GM19328 (cell line): ENCODE results near the gene CAT.

Experiments used
- ATAC-seq: cut with Tn5 transposase; IDR thresholded peaks from one replicate; pipeline ENCODE4 v1.9.1; 2021; ENCODE audit warnings: mild to moderate bottlenecking, moderate library complexity; ENCODE audit not compliant: unreplicated experiment

Gene CAT

DNA sequence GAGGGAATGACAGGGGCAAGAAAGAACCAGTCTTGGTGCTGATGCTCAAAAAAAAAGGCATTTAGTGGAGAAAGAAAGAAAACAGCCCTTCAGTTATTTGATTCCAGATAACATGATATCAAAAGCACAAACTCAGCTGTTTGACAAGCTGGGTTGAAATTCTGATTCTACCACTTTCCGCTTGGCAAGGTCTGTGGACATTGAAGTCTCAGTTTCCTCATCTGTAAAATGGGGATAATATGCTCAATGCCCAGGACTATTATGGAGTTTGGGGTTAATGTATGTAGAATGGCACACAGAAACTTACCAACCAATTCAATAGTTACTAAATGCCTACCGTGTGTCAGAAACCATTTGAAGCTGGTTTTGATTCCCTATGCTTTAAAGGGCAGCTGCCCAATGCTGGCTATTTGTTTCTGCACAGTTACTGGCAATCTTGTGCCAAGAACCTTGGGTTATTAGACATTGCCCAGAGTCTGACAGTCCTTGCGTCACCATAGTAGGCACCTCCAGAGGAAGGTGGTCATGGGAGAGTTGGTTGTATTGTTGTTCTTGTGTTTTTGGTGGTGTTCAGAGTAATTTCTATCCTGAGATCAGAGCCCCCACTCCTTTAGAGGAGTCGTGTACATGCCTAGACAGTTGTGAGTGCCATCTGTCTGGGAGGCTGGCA lies 55.3 kb downstream of the CAT start:
- no peak for ATAC-seq

DNA sequence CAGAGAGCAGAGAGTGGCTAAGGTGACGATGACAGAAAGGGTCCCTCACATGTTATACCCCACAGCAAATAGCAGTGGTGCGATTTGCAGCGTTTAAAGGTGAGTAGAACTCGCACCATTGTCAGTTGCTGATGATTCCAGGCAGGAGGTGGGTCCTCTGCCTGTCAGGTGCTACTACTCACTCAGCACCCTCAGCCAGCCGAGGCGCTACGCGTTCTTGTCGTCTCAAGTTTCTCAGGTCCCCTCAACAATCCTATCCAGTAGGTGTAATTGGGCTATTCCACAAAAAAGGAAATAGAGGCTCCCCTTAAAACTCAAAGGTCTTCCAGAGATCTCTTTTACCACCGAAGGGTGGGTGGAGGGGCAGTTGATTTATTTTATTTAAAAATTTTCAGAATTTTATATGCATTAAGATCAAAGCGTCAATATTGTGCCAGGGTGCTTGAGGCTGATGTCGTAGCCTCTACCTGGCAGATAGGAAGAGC lies 56.5 kb downstream of the CAT start:
- ATAC-seq = no peak

DNA sequence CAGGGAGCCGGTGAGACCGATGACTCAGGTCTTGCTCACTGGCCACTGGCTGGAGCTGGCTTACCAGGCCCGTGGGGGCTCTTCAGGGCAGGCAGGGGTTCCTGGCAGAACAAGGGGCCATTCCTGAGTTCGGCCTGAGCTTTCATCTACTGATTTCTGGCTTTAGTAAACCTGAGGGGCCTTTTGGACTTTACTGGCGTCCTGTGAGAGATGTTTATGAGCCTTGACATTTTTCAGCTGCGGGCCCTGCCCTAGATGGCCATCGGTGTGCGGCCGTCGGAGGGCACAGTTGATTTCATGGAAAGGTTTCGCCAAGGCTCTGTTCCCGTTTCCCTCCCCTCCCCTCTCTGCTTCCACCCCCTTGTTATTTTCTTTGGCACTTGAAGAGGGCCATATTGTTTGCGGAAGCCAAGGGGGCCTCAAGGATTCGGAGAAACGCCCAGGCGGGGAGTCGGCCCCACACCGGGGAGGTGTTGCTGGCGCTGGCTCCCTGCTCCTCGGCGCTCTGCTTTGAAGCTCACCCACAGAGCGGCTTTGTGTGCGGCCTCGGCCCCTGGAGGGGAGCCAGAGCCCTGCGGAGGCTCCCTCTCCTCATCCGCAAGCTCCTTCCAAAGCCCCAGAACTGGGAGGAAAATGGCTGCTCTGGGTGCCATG lies 57.1 kb downstream of the CAT start:
- ATAC-seq = no peak

DNA sequence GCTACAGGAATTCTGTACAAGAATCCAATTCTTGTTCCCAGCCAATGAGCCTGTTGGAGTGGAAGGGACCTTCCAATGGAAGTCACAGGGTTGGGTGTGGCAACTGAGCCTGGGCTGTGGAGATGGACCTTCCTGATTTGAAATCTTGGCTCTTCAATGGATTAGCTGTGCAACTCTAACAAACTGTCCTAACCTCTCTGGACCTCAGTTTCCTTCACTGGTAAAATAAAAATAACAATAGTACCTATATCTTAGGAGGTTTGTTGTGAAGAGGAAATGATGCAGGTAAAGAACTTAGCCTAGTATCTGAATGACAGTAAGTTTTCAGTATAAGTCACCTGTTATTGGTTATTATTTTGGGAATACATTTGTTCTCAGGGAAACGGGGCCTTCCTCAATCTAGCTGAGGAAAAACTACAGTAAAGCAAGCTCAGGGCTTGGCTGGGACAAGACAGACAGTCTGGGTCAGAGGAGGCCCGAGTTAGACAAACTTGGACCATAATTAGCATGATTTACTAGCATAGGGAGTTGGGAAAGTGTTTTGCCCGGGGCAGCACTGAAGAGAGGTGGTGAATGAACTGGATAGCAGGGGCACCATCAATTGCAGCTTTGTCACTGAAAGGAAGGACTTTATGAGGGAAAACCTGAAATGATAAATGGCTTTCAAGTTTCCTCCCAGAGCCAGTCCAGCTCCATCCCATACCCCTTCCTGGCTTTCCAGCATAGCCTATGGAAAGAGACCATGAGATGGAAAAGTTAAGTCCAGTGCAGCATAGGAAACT lies 61.2 kb downstream of the CAT start:
- ATAC-seq = no peak

DNA sequence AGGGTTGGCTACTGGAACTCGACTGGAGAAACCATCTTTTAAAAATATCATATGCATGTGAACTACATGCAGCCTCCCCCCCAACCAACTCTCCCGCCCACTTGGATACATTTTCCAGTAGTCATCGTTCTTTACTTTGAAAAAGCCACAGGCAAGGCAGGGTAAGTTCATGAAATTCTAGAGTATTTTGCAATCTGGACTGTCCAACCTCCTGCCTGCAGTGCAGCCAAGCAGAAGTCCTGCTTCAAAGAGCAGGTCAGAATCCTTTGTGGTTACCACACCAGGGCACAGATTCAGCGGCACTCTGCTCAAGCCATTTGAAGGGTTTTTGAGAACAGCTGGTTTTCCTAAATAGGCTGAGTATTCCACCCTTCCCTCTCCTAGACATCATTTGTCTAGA lies 62.8 kb downstream of the CAT start:
- no peak for ATAC-seq

DNA sequence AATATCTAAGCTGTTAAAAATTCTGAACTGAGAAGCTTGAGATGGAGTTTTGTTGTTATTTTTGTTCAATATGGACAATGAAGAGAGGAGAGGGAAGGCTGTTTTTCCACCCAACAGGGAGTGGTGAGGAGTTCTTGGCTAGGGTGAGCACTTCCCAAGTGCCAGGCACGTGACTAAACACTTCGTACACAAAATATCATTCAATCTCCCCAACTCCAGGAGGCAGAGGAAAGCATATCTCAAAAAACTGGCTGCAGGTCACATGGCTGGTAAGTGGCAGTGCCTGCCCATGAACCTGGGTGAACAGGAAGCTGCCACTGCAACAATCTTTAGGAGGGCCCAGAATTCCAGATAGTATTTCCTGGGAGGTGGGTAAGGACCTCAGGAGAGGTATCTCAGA lies 63.2 kb downstream of the CAT start:
- ATAC-seq = no peak

DNA sequence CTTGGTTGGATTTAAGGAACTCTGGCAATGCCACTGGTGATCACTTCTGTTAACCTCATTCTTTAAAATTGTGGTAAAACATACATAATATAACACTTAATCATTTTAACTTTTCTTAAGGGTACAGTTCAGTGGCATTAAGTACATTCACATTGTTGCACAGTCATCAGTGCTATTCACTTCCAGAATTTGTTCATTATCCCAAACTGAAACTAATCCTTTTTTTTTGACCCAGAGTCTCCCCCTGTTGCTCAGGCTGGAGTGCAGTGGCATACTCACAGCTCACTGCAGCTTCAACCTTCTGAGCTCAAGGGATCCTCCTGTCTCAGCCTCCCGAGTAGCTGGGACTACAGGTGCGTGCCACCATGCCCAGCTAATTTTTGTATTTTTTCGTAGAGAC lies 64.2 kb downstream of the CAT start:
- no peak for ATAC-seq

DNA sequence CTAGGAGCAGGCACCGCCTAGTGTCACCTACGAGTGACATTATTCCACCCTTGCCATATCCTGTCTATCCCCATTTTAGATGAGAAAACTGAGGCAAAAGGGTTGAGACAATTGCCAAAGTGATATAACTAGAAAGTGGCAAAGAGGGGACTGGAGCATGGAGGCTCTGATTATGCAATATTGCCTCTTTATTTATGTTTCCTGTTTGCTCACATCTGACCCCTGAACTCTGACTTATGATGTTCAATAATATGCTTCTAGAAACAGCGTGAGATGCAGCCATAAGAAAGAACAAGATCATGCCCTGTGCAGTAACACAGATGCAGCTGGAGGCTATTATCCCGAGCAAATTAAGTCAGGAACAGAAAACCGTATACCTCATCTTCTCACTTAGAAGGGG lies 67.1 kb downstream of the CAT start:
- no peak for ATAC-seq

DNA sequence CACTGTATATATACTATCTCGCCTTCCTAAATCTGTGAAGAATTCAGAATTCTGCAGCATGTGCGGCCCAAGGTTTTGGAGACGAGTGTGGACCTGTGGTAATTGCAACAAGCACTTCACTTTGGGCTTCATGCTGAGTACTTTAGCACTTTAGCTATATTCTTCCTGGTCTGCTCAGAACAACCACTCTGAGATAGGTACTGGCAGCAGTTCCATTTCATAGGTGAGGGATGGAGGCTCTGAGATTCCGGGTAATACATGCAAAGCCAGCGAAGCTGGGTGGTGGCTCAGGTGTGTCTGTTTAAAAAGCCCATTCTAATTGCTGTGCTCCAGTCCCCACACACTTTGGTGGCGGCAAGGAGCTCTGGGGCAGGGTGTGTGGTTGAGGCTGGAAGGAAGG lies 68.4 kb downstream of the CAT start:
- no peak for ATAC-seq

DNA sequence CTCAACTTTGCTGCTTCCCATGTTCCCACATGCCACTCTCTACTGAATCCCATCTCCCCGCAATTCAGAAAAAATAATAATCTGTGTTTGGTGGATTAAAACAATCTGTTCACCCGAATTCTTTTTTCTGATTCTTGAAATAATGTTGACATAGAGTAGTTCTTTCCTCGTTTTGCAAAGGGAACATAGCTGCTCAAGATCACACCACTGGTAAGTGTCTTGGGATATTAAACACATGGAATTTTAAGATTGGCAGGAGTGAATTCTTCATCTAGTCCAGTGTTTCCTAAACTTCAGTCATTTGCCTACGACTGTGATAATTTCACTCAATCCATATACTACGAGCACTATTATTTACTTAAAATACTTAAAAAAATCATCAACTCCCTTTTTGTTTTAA lies 68.9 kb downstream of the CAT start:
- no peak for ATAC-seq

DNA sequence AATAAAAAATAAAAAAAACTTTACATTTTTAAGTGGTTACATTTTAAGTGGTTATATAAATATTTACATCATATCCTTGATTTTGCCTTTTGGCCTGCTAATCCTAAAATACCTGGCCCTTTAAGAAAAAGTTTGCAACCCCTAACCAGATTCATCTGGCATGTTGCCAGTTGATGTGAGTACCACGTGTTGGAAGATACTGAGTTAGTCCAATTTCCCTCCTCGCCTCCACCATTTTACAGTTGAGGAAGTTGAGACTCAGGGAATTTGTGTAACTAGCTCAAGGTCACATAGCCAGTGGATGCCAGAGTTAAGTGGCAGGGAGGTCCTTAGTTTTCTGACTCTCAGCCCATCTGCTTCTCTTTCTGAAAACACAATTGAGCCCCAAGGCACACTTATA lies 69.8 kb downstream of the CAT start:
- ATAC-seq = no peak

DNA sequence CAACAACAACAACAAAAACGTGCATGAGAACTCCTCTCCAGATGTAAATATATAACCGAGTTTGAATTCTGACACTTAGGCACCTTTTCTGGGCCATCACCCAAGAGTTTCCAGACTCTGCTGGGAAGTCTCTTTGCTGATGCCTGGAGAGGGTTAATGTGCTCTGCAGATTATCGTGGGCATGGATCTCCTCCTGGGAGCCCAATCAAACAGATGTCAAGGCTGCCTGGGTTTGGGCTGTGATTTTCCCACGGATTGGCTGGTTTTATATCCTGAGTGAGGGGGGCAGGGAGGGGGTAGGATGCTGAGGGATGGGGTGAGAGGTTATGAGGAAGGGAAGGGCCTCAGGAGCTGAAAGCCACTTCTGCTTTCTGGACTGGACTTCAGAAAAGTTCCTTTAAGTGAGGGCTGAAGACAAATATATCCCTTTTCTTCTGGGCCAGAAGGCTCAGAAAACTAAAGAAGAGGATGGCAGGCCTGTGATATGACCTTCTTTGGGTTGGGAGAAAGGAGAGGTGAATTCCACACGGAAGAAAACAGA lies 70.7 kb downstream of the CAT start:
- no peak for ATAC-seq

DNA sequence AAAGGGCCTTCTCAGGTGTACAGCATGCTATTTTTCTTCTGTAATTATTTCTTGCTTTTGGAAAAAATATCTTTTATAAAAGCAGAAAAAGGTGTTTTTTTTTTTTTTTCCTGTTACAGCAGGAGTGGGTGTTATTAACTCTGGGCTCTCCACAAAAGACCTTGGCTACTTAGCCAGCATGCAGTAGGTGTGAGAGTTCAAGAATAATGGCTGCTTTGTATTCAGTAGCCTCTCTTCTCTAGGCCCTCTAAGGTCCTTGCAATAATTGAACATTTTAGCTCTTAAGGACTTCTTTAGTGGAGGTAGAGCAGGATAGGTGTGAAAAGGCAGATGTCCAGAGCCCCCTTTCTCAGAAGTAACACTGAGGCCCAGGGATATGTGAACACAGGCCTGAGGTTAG lies 71.5 kb downstream of the CAT start:
- ATAC-seq = no peak

DNA sequence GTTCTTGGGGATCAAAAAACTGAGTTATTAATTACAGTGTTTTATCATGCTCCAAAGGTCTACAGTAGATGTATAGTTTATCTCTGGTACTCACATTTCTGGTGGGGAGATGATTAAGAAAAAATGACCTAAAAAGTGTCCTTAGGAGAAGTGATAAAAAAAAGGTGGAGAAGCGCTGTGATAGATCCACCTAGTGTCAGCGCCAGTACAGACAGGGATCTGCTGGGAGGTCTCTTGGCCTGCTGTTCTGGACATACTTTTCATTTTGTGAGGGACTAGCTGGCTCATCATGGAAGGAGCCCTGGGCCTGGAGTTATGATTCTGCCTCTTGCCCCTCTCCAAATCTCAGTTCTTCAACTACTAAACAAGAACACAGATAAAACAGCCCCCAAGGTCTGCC lies 71.9 kb downstream of the CAT start:
- no peak for ATAC-seq

DNA sequence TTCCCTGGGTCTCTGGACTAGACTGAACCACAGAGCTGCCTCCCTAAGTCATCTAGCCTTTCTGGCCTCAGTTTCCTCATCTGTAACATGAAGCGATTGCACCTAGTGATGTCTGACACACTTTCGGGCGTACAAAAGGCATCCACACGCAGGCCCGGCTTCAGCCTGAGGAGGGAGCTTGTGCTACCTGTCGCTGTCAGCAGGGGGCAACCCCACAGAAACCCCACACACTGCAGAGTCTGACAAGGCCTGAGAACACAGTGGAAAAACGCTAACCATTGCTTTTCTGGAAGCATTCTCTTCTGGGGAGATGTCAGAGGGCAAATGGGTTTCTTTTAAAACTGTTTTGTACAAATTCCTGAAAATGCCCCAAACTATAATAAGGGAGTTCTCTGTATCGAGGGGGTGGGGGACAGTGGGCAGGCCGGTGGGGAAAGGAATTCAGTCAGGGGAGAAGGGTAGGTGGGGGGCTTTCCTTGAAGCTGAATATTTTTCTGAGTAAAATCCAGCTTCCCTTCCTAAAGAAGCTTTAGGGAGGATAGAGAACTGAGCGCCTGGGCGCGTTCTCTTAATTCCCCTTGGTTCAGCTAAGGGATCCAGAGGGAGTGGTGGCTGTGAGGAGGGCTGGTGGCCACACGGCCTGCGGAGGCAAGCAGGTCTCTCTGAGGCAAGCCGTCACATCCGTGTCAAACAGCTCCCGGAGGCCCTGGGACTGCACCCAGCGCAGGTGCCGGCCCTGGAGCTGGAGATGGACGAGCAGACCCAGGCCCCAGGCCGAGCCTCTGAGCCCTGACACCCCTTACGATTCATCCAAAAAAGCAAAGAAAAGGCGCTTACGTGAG lies 74.3 kb downstream of the CAT start:
- peak; percentile 82 for ATAC-seq

DNA sequence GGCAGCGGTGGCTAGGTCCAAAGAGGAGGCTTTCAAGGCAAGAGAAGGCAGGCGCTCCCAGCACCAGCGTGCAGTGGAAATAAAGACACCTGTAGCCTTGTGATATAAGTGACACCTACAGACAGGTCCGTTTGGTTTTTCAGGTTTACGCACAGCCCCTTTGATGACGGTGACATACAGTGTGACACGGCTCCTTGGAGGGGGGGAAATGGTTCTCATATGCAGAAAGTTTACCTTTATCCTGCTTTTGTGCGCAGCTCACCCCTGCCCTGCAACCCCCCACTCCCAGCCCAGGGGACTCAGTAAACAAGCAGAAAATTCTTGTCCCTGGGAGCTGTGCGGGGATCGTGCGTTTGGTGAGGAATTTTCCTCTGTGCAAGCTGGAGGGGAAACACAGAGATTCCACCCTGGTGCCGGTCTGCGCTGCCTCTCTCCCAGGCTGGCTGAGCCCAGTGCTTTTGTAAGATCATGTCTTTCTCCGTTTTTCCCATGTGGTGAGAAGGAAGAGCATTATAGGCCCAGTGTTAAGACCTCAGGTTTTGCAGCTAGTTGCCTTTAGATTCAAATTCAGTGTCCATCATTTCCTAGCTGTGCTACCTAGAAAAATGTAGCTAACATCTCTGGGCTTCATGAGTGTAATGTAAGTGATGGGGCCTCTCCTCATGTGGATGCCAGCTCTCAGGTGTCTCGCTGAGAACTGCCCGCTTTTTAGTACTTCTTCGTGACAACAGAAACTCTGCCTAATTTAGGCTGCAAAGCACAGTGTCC lies 75.1 kb downstream of the CAT start, which contains the start of gene ELF5:
ELF5 (minus strand) TSS at position 113 of the 768 bp plus-strand sequence. CDS start 8,045 bp downstream, outside the sequence.
- ATAC-seq = no peak

DNA sequence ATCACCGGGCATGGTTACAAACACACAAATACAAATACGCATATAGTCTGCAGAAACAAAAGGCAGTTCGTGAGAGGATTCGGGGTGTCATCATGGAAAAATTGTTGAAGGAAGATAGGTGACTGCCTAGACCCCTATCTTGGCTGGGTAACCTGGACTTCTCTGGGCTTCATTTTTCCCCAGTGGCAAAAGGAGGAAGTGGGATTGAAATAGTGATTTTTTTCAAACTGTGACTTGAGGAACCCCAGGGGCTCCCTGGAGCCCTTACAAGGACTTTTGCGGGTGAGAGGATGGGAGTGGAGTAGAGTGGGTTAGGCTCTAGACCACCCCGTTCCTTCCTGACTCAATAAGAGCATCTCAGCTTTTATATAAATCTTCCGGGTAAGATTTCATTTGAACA lies 75.9 kb downstream of the CAT start:
- ATAC-seq = no peak

DNA sequence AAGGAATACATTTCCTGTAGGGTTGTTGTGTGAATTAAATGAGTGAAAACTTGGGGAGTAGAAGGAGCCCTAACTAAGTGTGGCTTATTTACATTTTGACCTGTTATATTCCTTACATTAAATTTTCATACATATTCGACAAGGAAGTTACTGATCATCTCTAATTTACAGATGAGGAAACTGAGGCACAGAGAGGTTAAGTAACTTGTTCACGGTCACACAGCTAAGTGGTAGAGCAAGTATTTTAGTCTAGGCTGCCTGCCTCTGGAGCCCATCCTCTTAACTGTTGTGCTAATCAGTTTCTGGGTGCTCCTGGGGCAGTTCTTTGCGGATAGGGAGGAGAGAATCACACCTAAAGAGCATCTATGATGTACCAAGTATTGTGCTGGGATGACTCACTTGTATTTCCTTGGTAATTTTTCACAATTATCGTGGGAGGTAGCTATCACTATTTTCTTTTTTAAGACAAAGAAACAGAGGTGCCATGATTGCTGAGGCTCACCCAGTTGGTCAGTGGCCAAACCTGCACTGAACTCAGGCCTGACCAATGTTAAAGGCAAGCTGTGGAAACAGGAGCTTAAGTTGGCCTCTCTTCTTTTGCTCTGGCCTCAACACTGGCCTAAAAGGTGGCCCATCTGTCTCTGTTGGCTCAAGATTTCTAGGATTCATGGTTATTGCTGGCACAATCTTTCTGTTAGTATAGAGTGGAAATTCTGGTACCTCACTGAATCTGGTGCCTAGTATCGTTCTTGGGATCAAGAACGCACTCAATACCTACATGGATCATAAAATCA lies 77.7 kb downstream of the CAT start:
- ATAC-seq = no peak

DNA sequence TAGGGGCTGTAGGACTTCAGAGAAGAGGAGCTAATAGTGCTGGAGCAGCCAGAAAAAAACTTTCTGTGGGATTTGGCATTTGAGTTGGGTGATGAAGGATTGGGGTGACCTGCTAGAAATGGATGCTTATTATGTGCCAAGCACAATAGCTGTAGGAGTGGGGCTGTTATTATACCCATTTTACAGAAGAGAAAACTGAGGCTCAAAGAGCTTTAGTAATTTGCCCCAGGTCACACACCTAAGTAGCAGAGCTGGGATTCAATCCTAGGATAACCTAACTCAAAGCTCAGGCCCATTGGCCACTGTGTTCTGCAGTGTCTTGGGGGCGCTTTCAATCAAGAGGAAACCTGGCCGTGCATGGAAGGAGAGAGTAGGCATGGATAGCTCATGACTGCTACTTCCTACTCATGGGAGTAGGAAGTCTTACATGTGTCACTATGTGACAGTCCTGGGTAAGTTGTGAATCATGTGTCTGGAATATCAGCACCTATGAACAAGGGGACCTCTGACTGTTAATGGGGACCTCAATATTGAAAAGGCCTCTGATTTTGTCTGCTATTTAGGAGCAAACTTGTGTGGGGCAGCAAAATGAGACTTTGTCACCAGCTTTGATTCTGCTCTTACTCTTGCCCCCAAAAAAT lies 81.0 kb downstream of the CAT start:
- no peak for ATAC-seq
